Measurements from ENCODE around the gene GSTA3.

- no peak for TF ChIP-seq GATA2 (IDR thresholded peaks at IDR 0.05; ENCODE audit: low read depth, low read length)
- no peak for TF ChIP-seq GATA3 (IDR thresholded peaks at IDR 0.05; ENCODE audit: low read depth, low read length)
These were observed 593 bp upstream of the GSTA3 start for GRCh38 chr6:52910091-52910490.

Measured in SH-SY5Y (cell line).